GM12865 (cell line): ENCODE data around the gene TMEM50A.

Experiments
- DNase-seq: peaks from one replicate; pipeline ENCODE4 v3.0.0; 2010; ENCODE audit warnings: low read depth
- H3K4me3 ChIP-seq: 2 replicates; pipeline ENCODE4 v1.5.1; 2011; ENCODE audit warnings: mild to moderate bottlenecking, low read depth, low read length, control low read depth
- CTCF ChIP-seq: IDR thresholded peaks from 2 replicates; pipeline ENCODE4 v1.5.1; 2011; ENCODE audit warnings: low read length, control low read depth, low read depth, inconsistent platforms; ENCODE audit not compliant: insufficient read depth; ENCODE audit errors: missing control alignments

The TMEM50A gene

DNA sequence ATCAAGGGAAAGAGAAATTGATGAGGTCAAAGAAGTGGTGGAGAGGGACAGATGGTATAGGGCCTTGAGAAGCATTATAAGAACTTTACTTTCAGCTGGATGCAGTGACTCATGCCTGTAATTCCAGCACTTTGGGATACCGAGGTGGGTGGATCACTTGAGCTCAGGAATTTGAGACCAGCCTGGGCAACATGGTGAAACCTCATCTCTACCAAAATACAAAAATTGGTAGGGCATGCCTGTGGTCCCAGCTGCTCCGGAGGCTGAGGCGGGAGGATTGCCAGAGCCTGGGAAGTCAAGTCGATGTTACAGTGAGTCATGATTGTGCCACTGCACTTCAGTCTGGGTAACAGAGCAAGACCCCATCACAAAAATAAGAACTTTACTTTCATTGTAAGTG, 5.7 kb downstream of the TMEM50A start:
- DNase-seq: no peak
- H3K4me3 ChIP-seq: no peak overlapping the region
- TF ChIP-seq CTCF: no peak

- no peak for DNase-seq
- H3K4me3 ChIP-seq: no peak overlapping the region
- no peak for TF ChIP-seq CTCF
Observed at GRCh38 chr1:25347556-25347955, 9.4 kb downstream of the TMEM50A start.

DNA sequence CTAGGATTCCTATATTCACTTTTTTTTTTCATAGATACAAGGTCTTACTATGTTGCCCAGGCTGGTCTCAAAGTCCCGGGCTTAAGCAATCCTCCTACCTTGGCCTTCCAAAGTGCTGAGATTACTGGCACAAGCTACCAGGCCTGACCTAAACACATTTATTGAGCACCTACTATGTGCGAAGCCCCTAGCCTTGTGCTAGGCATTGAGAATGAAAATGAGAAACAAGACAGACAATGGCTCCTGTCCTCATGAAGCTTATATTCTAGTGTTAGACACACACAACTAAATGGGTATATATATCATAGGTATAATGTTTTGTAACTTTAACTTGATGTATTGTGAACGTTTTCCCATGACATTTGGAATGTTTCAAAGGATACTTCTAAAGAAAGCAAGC, 11.5 kb downstream of the TMEM50A start:
- DNase-seq: no peak
- no peak for TF ChIP-seq CTCF
- no peak overlapping the region for H3K4me3 ChIP-seq

DNA sequence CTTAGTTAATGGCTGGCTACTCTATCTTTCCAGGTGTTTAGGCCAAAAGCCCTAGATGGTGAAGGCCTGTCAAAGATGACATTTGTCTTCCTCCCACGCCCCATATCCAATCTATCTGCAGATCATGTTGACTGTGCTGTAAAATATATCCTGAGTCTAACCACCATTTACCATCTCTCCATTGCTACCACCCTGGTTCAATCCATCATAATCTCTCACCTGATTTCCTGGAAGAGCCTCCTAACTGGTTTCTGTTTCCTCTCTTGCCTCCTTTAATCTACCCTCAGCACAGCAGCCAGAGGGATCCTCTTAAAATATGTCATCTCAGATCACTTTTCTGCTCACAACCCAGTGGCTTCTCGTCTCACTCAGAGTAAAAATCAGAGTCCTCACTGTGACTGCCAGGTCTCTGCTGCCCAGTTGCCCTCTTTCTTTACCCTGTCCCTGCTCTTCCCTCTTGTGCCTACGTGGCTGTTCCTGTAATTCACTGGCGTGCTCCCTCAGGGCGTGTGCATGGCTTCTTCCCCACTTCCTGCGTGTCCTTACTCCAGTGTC, 17.8 kb downstream of the TMEM50A start:
- no peak for DNase-seq
- TF ChIP-seq CTCF: no peak
- H3K4me3 ChIP-seq: no peak overlapping the region

GRCh38 chr1:25356441-25356840, 18.3 kb downstream of the TMEM50A start:
- H3K4me3 ChIP-seq: no peak overlapping the region
- TF ChIP-seq CTCF: no peak
- DNase-seq: no peak

DNA sequence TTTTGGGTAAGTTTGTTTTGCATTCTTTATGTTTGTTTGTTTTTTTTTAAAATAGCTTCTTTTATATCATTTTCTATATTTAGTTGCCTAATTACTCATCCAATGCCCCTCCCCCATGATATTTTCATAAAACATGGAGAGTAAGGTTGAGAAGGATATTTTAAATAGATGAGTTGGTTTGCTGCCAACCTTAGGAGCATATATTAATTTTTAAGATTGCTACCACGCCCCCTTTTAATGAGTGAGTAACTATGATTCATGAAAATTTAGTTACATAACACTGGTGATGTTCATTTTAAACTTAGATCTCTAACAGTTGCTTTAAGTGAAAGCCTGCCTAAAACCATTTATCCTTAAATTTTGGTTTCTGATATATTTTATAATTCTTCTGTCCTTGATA, 18.7 kb downstream of the TMEM50A start:
- no peak for TF ChIP-seq CTCF
- no peak for DNase-seq
- H3K4me3 ChIP-seq: no peak overlapping the region
